Hepatocyte (in vitro differentiated cells): Measurements from ENCODE around the gene HIBCH. TPM values are rescaled to one million over a fixed set of nuclear protein-coding genes. Genes with fewer than 3 reads are reported as not detected.
"Not testable (repeated sequence)": the region's sequence is repeated elsewhere in the genome, so short reads cannot be mapped to it uniquely, and the experiment has no call there.

ENCODE experiments used
- DNase-seq: peaks from one replicate; pipeline ENCODE4 v3.0.0-alpha.2; 2016; ENCODE audit warnings: low spot score
- H2AFZ ChIP-seq: fragments of 200-600 bp; sonication (generic); 2 replicates; pipeline ENCODE4 v1.6.0; 2016; ENCODE audit warnings: antibody characterized with exemption, mild to moderate bottlenecking
- H3K27ac ChIP-seq: fragments of 200-600 bp; sonication (generic); 2 replicates; pipeline ENCODE4 v1.5.1; 2016; ENCODE audit warnings: mild to moderate bottlenecking
- H3K27me3 ChIP-seq: fragments of 200-600 bp; sonication (generic); 2 replicates; pipeline ENCODE4 v1.6.1; 2016
- H3K36me3 ChIP-seq: fragments of 200-600 bp; sonication (generic); replicated peaks from 2 replicates; pipeline ENCODE4 v1.5.1; 2016; ENCODE audit warnings: low read depth; ENCODE audit not compliant: insufficient read depth
- H3K4me1 ChIP-seq: fragments of 200-600 bp; sonication (generic); 2 replicates; pipeline ENCODE4 v1.5.1; 2016; ENCODE audit warnings: mild to moderate bottlenecking, moderate library complexity; ENCODE audit not compliant: insufficient read depth
- H3K4me2 ChIP-seq: fragments of 200-600 bp; sonication (generic); 2 replicates; pipeline ENCODE4 v1.6.0; 2016
- H3K4me3 ChIP-seq: fragments of 200-600 bp; sonication (generic); 2 replicates; pipeline ENCODE4 v1.5.1; 2016; ENCODE audit warnings: mild to moderate bottlenecking
- H3K79me2 ChIP-seq: fragments of 200-600 bp; sonication (generic); 2 replicates; pipeline ENCODE4 v1.6.0; 2017; ENCODE audit warnings: mild to moderate bottlenecking
- H3K9me2 ChIP-seq: fragments of 200-600 bp; sonication (generic); replicated peaks from 2 replicates; pipeline ENCODE4 v1.6.0; 2017; ENCODE audit warnings: mild to moderate bottlenecking; ENCODE audit not compliant: insufficient read depth
- H3K9me3 ChIP-seq: fragments of 200-600 bp; sonication (generic); 2 replicates; pipeline ENCODE4 v1.5.1; 2016; ENCODE audit warnings: low read depth, mild to moderate bottlenecking
- H4K20me1 ChIP-seq: fragments of 200-600 bp; sonication (generic); 2 replicates; pipeline ENCODE4 v1.6.0; 2016; ENCODE audit warnings: mild to moderate bottlenecking; ENCODE audit not compliant: insufficient read depth, poor library complexity, severe bottlenecking
- CTCF ChIP-seq: fragments of 200-600 bp; sonication (generic); IDR thresholded peaks from 2 replicates; pipeline ENCODE4 v1.5.1; 2016; ENCODE audit warnings: antibody characterized with exemption, mild to moderate bottlenecking; ENCODE audit not compliant: poor library complexity
- EZH2 ChIP-seq: fragments of 200-600 bp; sonication (generic); IDR thresholded peaks from 2 replicates; pipeline ENCODE4 v1.6.1; 2016; ENCODE audit warnings: antibody characterized with exemption, mild to moderate bottlenecking, borderline replicate concordance
- EZH2phosphoT487 ChIP-seq: fragments of 200-600 bp; sonication (generic); IDR thresholded peaks from one replicate; pipeline ENCODE4 v1.6.1; 2018; ENCODE audit warnings: antibody characterized with exemption, mild to moderate bottlenecking, low read depth, moderate library complexity; ENCODE audit not compliant: unreplicated experiment, severe bottlenecking
- WGBS: methylation state at CpG from one replicate; pipeline ENCODE4 v1.1.6; 2016; ENCODE audit warnings: low lambda C conversion rate; ENCODE audit errors: missing lambda C conversion rate; 5-methylcytosine and 5-hydroxymethylcytosine counted together
- polyA plus RNA-seq: library from polyadenylated mRNA; unstranded; fragments of >200 nt; fragmentation: Nextera tagmentation; extraction: Ambion mirVana; gene quantifications from 2 replicates; pipeline ENCODE4 v1.2.1, GENCODE V29; 2016
- total RNA-seq: library from RNA; depleted of rRNA; stranded (reverse); fragments of >200 nt; gene quantifications from 2 replicates; pipeline ENCODE4 v1.2.3, GENCODE V29; 2014

The HIBCH gene
- total and polyA plus RNA-seq, 2 experiments from 2014 or later: 30.9 to 57.0 TPM

GRCh38 chr2:190235101-190235500, 84.5 kb downstream of the HIBCH start:
- H3K4me2 ChIP-seq: no peak overlapping the region
- H3K9me2 ChIP-seq: no peaks in the 10 kb centered on the region
- no peak for TF ChIP-seq EZH2phosphoT487
- no peak for TF ChIP-seq CTCF
- no peak for TF ChIP-seq EZH2
- H2AFZ ChIP-seq: no peak overlapping the region
- 93% methylated on average over 4 of the region's 4 CpGs for WGBS
- DNase-seq: no peak
- no peaks in the 10 kb centered on the region for H3K27me3 ChIP-seq
- no peak overlapping the region for H3K4me3 ChIP-seq
- no peaks in the 10 kb centered on the region for H3K79me2 ChIP-seq
- H3K9me3 ChIP-seq: no peaks in the 10 kb centered on the region
- H4K20me1 ChIP-seq: no peaks in the 10 kb centered on the region
- H3K36me3 ChIP-seq: no peaks in the 10 kb centered on the region
- H3K27ac ChIP-seq: no peak overlapping the region
- no peaks in the 10 kb centered on the region for H3K4me1 ChIP-seq

- not testable (repeated sequence) for H4K20me1 ChIP-seq, H3K27me3 ChIP-seq, H3K79me2 ChIP-seq, H3K4me2 ChIP-seq, H3K9me2 ChIP-seq, H3K9me3 ChIP-seq, H3K4me1 ChIP-seq, H3K36me3 ChIP-seq, H3K4me3 ChIP-seq, DNase-seq, H2AFZ ChIP-seq, H3K27ac ChIP-seq
- 99% methylated on average over 12 of the region's 12 CpGs for WGBS
These were observed 95.6 kb downstream of the HIBCH start for GRCh38 chr2:190223989-190224388.

GRCh38 chr2:190222745-190223144, 96.9 kb downstream of the HIBCH start:
- H2AFZ ChIP-seq, H3K27me3 ChIP-seq, H3K27ac ChIP-seq, DNase-seq, H3K4me1 ChIP-seq, H4K20me1 ChIP-seq, H3K9me3 ChIP-seq, H3K79me2 ChIP-seq, H3K9me2 ChIP-seq, H3K4me3 ChIP-seq, H3K36me3 ChIP-seq, H3K4me2 ChIP-seq: not testable (repeated sequence)
- 96% methylated on average over 2 of the region's 2 CpGs for WGBS

- no peak for DNase-seq
- H3K27me3 ChIP-seq: no peaks in the 10 kb centered on the region
- H3K79me2 ChIP-seq: no peaks in the 10 kb centered on the region
- H4K20me1 ChIP-seq: no peaks in the 10 kb centered on the region
- no peaks in the 10 kb centered on the region for H3K4me1 ChIP-seq
- H3K9me2 ChIP-seq: no peaks in the 10 kb centered on the region
- WGBS: 86% methylated on average over 7 of the region's 7 CpGs
- H3K9me3 ChIP-seq: no peaks in the 10 kb centered on the region
- H3K27ac ChIP-seq: no peak overlapping the region
- no peaks in the 10 kb centered on the region for H3K36me3 ChIP-seq
- no peak overlapping the region for H3K4me2 ChIP-seq
- no peak overlapping the region for H3K4me3 ChIP-seq
- no peak overlapping the region for H2AFZ ChIP-seq
- TF ChIP-seq EZH2: no peak
- TF ChIP-seq EZH2phosphoT487: no peak
- TF ChIP-seq CTCF: no peak
These were observed 98.2 kb downstream of the HIBCH start for GRCh38 chr2:190221429-190221828.

GRCh38 chr2:190219186-190219585, 100.4 kb downstream of the HIBCH start:
- Histone ChIP-seq H2AFZ (no peak overlapping the region), H3K4me3 (no peak overlapping the region), H3K27ac (no peak overlapping the region), H3K9me3 (no peaks in the 10 kb centered on the region), H3K36me3 (no peaks in the 10 kb centered on the region), H3K79me2 (no peaks in the 10 kb centered on the region), H3K4me1 (no peaks in the 10 kb centered on the region), H3K27me3 (no peaks in the 10 kb centered on the region), H4K20me1 (no peaks in the 10 kb centered on the region), H3K4me2 (no peak overlapping the region), H3K9me2 (no peaks in the 10 kb centered on the region)
- no peak for TF ChIP-seq EZH2phosphoT487
- no peak for TF ChIP-seq EZH2
- TF ChIP-seq CTCF: no peak
- WGBS: 68% methylated on average over 5 of the region's 5 CpGs
- no peak for DNase-seq
